HepG2 (cell line): Measurements from ENCODE around the gene DLG4. TPM values are rescaled to one million over a fixed set of nuclear protein-coding genes. Genes with fewer than 3 reads are reported as not detected.

Source experiments
- ESRRA ChIP-seq: sonication (generic); formaldehyde crosslinking; IDR thresholded peaks from 2 replicates; pipeline ENCODE4 v1.5.1; 2020; ENCODE audit warnings: mild to moderate bottlenecking, low read depth, missing genetic modification reagents
- FOXP4 ChIP-seq: sonication (generic); formaldehyde crosslinking; IDR thresholded peaks from 2 replicates; pipeline ENCODE4 v1.4.0; 2020; ENCODE audit warnings: missing genetic modification reagents
- ISX ChIP-seq: sonication (generic); formaldehyde crosslinking; conservative IDR thresholded peaks from 2 replicates; pipeline ENCODE4 v1.5.0; 2020; ENCODE audit warnings: missing genetic modification reagents
- KMT2A ChIP-seq: sonication (generic); formaldehyde crosslinking; IDR thresholded peaks from 2 replicates; pipeline ENCODE4 v1.4.0; 2020; ENCODE audit warnings: missing genetic modification reagents
- MXD1 ChIP-seq: sonication (generic); formaldehyde crosslinking; IDR thresholded peaks from 2 replicates; pipeline ENCODE4 v1.4.0; 2020; ENCODE audit warnings: mild to moderate bottlenecking, missing genetic modification reagents
- NONO ChIP-seq, 2 experiments: fragments of 450-650 bp in 1 of 2; sonication (generic) in 1 of 2; formaldehyde crosslinking in 1 of 2; IDR thresholded peaks in 1 of 2; conservative IDR thresholded peaks in 1 of 2; 2 replicates each; pipeline versions ENCODE4 v1.6.1 to v1.8.0; 2017 to 2022; ENCODE audit warnings: mild to moderate bottlenecking in 1 of 2, missing genetic modification reagents in 1 of 2, moderate library complexity in 1 of 2
- PHF8 ChIP-seq: sonication (generic); formaldehyde crosslinking; IDR thresholded peaks from 2 replicates; pipeline ENCODE4 v1.5.0; 2020; ENCODE audit warnings: missing genetic modification reagents
- STAT5B ChIP-seq: sonication (generic); formaldehyde crosslinking; IDR thresholded peaks from 2 replicates; pipeline ENCODE4 v1.4.0; 2020; ENCODE audit warnings: missing genetic modification reagents
- ZBTB14 ChIP-seq: sonication (generic); formaldehyde crosslinking; IDR thresholded peaks from 2 replicates; pipeline ENCODE4 v1.4.0; 2020; ENCODE audit warnings: missing genetic modification reagents
- ZEB1 ChIP-seq: IDR thresholded peaks from 2 replicates; pipeline ENCODE4 v1.6.1; 2012; ENCODE audit warnings: mild to moderate bottlenecking, low read depth, inconsistent platforms; ENCODE audit not compliant: insufficient replicate concordance
- ZNF17 ChIP-seq: sonication (generic); formaldehyde crosslinking; IDR thresholded peaks from 2 replicates; pipeline ENCODE4 v1.5.0; 2020; ENCODE audit warnings: mild to moderate bottlenecking, missing genetic modification reagents
- ZNF232 ChIP-seq: sonication (generic); formaldehyde crosslinking; IDR thresholded peaks from 2 replicates; pipeline ENCODE4 v1.4.0; 2020; ENCODE audit warnings: missing genetic modification reagents, borderline replicate concordance
- polyA plus RNA-seq, 8 experiments: library from polyadenylated mRNA; depleted of rRNA in 3 of 8; stranded (reverse) in 7 of 8; unstranded in 1 of 8; fragments of >200 nt; fragmentation: Illumina TruSeq in 4 of 8; extraction: Trizol in 4 of 8; gene quantifications; 2 replicates each; pipeline versions ENCODE4 v1.2.1 to v1.2.3, GENCODE V29; 2011 to 2016; ENCODE audit warnings: low read depth in 4 of 8, missing spikeins in 1 of 8, mixed read lengths in 1 of 8; ENCODE audit not compliant: insufficient read depth in 1 of 8
- total RNA-seq, 5 experiments: library from RNA; depleted of rRNA; stranded (reverse); fragments of >200 nt; fragmentation: Illumina TruSeq; extraction: Trizol; gene quantifications; 2 replicates each; pipeline ENCODE4 v1.2.3, GENCODE V29; 2016; ENCODE audit warnings: low read depth in 1 of 5
- TF ChIP-seq, protein P1 (sequence below): sonication (generic); formaldehyde crosslinking; IDR thresholded peaks from 2 replicates; pipeline ENCODE4 v1.4.0; 2020; ENCODE audit warnings: mild to moderate bottlenecking, missing genetic modification reagents, borderline replicate concordance
- TF ChIP-seq, protein P2 (sequence below): sonication (generic); formaldehyde crosslinking; IDR thresholded peaks from 2 replicates; pipeline ENCODE4 v1.4.0; 2020; ENCODE audit warnings: missing genetic modification reagents, borderline replicate concordance

The DLG4 gene
- total and polyA plus RNA-seq, 2 of the 13 experiments (the other 11 are each of a cell fraction or from before 2014, with no cell fraction given), result 0.71 to 4.3 TPM

DNA sequence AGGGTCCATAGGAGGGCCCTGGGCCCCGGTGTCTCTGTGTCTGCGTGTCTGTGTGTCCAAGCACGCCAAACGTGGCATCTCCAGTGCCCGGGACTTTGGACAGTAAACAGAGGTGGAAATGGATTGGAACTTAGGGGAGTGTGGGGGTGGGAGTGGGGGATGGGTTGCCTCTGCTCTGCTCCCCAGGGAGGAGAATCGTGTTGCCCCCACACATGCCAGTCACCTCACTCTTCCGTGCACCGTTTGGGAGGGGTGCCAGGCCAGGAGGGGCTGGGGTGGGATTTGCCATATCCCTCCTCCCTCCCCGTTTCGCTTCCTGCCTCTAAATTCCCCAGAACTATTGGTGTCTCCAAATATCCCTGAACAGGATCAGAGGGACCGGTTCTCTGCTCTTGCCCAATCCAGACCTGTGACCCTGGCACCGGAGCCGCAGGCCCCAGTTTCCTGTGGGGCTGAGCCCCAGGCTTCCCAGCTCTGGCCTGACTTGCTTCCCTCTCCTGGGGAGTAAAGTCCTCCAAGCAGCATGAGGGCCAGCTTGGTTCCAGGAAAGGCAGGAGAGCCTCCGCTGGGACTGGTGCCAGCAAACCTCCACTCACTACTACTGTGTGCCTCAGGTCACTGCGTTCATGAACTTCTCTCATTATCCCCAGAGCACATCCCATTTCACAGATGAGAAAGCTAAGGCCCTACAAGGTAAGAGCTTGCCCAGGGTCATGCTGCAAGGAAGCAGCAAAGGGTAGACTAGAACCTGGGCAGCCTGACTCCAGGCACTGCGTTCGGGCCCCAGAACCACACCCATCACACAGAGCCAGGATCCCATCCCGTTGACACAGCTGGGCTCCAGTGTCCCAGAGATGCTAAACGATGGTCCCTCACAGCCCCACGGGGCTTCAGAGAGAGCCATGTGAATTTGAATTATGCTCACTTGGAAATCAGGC is 40.0 kb downstream of the DLG4 start, which contains the start of gene ASGR1 (continued):
- TF ChIP-seq, protein P1, sequence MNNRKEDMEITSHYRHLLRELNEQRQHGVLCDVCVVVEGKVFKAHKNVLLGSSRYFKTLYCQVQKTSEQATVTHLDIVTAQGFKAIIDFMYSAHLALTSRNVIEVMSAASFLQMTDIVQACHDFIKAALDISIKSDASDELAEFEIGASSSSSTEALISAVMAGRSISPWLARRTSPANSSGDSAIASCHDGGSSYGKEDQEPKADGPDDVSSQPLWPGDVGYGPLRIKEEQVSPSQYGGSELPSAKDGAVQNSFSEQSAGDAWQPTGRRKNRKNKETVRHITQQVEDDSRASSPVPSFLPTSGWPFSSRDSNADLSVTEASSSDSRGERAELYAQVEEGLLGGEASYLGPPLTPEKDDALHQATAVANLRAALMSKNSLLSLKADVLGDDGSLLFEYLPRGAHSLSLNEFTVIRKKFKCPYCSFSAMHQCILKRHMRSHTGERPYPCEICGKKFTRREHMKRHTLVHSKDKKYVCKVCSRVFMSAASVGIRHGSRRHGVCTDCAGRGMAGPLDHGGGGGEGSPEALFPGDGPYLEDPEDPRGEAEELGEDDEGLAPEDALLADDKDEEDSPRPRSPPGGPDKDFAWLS (CRISPR knock-in tag), result peak; percentile 100
- TF ChIP-seq NONO (IDR thresholded peaks at IDR 0.05) (no peak), NONO (CRISPR knock-in tag; conservative IDR thresholded peaks at IDR 0.05) (peak; percentile 71), ZNF17 (CRISPR knock-in tag) (peak; percentile 87; the same call in 1 of the 2 replicates), KMT2A (CRISPR knock-in tag) (peak; percentile 33), STAT5B (CRISPR knock-in tag) (peak; percentile 77; the same call in 1 of the 2 replicates), MXD1 (CRISPR knock-in tag) (peak; percentile 55; the same call in 1 of the 2 replicates), ZNF232 (CRISPR knock-in tag) (peak; percentile 50; the same call in 1 of the 2 replicates), ZBTB14 (CRISPR knock-in tag) (no peak), ESRRA (CRISPR knock-in tag) (peak; percentile 52; the same call in 1 of the 2 replicates), ISX (CRISPR knock-in tag) (no peak), ZEB1 (peak; percentile 25), PHF8 (CRISPR knock-in tag) (peak; percentile 57), FOXP4 (CRISPR knock-in tag) (peak; percentile 58)
- TF ChIP-seq, protein P2, sequence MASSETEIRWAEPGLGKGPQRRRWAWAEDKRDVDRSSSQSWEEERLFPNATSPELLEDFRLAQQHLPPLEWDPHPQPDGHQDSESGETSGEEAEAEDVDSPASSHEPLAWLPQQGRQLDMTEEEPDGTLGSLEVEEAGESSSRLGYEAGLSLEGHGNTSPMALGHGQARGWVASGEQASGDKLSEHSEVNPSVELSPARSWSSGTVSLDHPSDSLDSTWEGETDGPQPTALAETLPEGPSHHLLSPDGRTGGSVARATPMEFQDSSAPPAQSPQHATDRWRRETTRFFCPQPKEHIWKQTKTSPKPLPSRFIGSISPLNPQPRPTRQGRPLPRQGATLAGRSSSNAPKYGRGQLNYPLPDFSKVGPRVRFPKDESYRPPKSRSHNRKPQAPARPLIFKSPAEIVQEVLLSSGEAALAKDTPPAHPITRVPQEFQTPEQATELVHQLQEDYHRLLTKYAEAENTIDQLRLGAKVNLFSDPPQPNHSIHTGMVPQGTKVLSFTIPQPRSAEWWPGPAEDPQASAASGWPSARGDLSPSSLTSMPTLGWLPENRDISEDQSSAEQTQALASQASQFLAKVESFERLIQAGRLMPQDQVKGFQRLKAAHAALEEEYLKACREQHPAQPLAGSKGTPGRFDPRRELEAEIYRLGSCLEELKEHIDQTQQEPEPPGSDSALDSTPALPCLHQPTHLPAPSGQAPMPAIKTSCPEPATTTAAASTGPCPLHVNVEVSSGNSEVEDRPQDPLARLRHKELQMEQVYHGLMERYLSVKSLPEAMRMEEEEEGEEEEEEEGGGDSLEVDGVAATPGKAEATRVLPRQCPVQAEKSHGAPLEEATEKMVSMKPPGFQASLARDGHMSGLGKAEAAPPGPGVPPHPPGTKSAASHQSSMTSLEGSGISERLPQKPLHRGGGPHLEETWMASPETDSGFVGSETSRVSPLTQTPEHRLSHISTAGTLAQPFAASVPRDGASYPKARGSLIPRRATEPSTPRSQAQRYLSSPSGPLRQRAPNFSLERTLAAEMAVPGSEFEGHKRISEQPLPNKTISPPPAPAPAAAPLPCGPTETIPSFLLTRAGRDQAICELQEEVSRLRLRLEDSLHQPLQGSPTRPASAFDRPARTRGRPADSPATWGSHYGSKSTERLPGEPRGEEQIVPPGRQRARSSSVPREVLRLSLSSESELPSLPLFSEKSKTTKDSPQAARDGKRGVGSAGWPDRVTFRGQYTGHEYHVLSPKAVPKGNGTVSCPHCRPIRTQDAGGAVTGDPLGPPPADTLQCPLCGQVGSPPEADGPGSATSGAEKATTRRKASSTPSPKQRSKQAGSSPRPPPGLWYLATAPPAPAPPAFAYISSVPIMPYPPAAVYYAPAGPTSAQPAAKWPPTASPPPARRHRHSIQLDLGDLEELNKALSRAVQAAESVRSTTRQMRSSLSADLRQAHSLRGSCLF (CRISPR knock-in tag), result no peak
